CD14-positive monocyte (primary cell): ENCODE data around the gene SMTN. TPM values are rescaled to one million over a fixed set of nuclear protein-coding genes. Genes with fewer than 3 reads are reported as not detected.

Experiments
- DNase-seq, 3 donors: peaks; one replicate each; pipeline ENCODE4 v3.0.0-alpha.2; 2011 to 2022
- H2AFZ ChIP-seq: 2 replicates; pipeline ENCODE4 v1.6.0; 2012; ENCODE audit warnings: mild to moderate bottlenecking, low read depth, low read length, inconsistent platforms; ENCODE audit not compliant: insufficient read depth, poor library complexity, severe bottlenecking
- H3K27ac ChIP-seq, 2 donors: 1 replicate in 1 of 2; 2 replicates in 1 of 2; pipeline ENCODE4 v1.5.1; 2012 to 2013; ENCODE audit warnings: low read length in 2 of 2, control low read depth in 1 of 2, inconsistent platforms in 1 of 2, low read depth in 1 of 2, mild to moderate bottlenecking in 1 of 2
- H3K27me3 ChIP-seq, 2 donors: one replicate each; pipeline versions ENCODE4 v1.6.0 to v1.6.1; 2011 to 2013; ENCODE audit warnings: low read length in 2 of 2; ENCODE audit not compliant: control insufficient read depth in 2 of 2, insufficient read depth in 2 of 2
- H3K36me3 ChIP-seq, 2 donors: replicated peaks in 1 of 2; 1 replicate in 1 of 2; 2 replicates in 1 of 2; pipeline versions ENCODE4 v1.5.1 to v1.6.1; 2012 to 2013; ENCODE audit warnings: low read length in 2 of 2, control low read depth in 1 of 2, inconsistent platforms in 1 of 2, mild to moderate bottlenecking in 1 of 2; ENCODE audit not compliant: insufficient read depth in 2 of 2, control insufficient read depth in 1 of 2
- H3K4me1 ChIP-seq, 2 donors: 1 replicate in 1 of 2; 2 replicates in 1 of 2; pipeline versions ENCODE4 v1.5.1 to v1.6.1; 2012 to 2013; ENCODE audit warnings: low read length in 2 of 2, control low read depth in 1 of 2, inconsistent platforms in 1 of 2, mild to moderate bottlenecking in 1 of 2, moderate library complexity in 1 of 2; ENCODE audit not compliant: insufficient read depth in 2 of 2, control insufficient read depth in 1 of 2
- H3K4me2 ChIP-seq: replicated peaks from 2 replicates; pipeline ENCODE3; 2012; ENCODE audit warnings: low read length, moderate library complexity, mild to moderate bottlenecking; ENCODE audit not compliant: poor library complexity, severe bottlenecking; ENCODE audit errors: extremely low read depth
- H3K4me3 ChIP-seq, 3 experiments: fragments of 200-600 bp in 1 of 3; sonication (generic) in 1 of 3; replicated peaks in 1 of 3; 1 replicate in 2 of 3; 2 replicates in 1 of 3; pipeline ENCODE4 v1.5.1; 2011 to 2013; ENCODE audit warnings: low read length in 3 of 3, mild to moderate bottlenecking in 3 of 3, control low read depth in 2 of 3, low read depth in 2 of 3, inconsistent platforms in 1 of 3, moderate library complexity in 1 of 3
- H3K79me2 ChIP-seq: 2 replicates; pipeline ENCODE4 v1.6.0; 2012; ENCODE audit warnings: mild to moderate bottlenecking, control low read depth, inconsistent platforms, low read length, moderate library complexity; ENCODE audit not compliant: insufficient read depth
- H3K9ac ChIP-seq: 2 replicates; pipeline ENCODE4 v1.6.0; 2017; ENCODE audit warnings: low read length, mild to moderate bottlenecking; ENCODE audit not compliant: insufficient read depth, poor library complexity, severe bottlenecking
- H3K9me3 ChIP-seq, 2 donors: replicated peaks in 1 of 2; 1 replicate in 1 of 2; 2 replicates in 1 of 2; pipeline versions ENCODE4 v1.5.1 to v1.6.1; 2012 to 2013; ENCODE audit warnings: low read length in 2 of 2, control low read depth in 1 of 2; ENCODE audit not compliant: control insufficient read depth in 1 of 2, insufficient read depth in 1 of 2
- H4K20me1 ChIP-seq: 2 replicates; pipeline ENCODE4 v1.6.0; 2012; ENCODE audit warnings: mild to moderate bottlenecking, low read length, control low read depth, moderate library complexity; ENCODE audit not compliant: insufficient read depth
- H3K27ac Mint-ChIP-seq, 7 donors: one replicate each; pipeline ENCODE4 v1.8.0; 2020; ENCODE audit warnings: mild to moderate bottlenecking in 7 of 7, mixed read lengths in 7 of 7, moderate library complexity in 6 of 7, inconsistent platforms in 2 of 7
- H3K27me3 Mint-ChIP-seq, 3 donors: one replicate each; pipeline ENCODE4 v1.8.0; 2021 to 2022; ENCODE audit warnings: low read depth in 3 of 3, mild to moderate bottlenecking in 3 of 3, mixed read lengths in 3 of 3, moderate library complexity in 3 of 3, inconsistent platforms in 1 of 3
- H3K36me3 Mint-ChIP-seq, 2 donors: one replicate each; pipeline ENCODE4 v1.8.0; 2020; ENCODE audit warnings: mixed read lengths in 2 of 2, inconsistent platforms in 1 of 2, mild to moderate bottlenecking in 1 of 2
- H3K4me1 Mint-ChIP-seq: one replicate; pipeline ENCODE4 v1.8.0; 2020; ENCODE audit warnings: mild to moderate bottlenecking, mixed read lengths
- H3K4me3 Mint-ChIP-seq, 2 donors: one replicate each; pipeline ENCODE4 v1.8.0; 2020; ENCODE audit warnings: mild to moderate bottlenecking in 2 of 2, mixed read lengths in 2 of 2, moderate library complexity in 1 of 2
- H3K9me3 Mint-ChIP-seq, 7 donors: one replicate each; pipeline ENCODE4 v1.8.0; 2020 to 2022; ENCODE audit warnings: mixed read lengths in 7 of 7, mild to moderate bottlenecking in 6 of 7, moderate library complexity in 6 of 7, inconsistent platforms in 2 of 7
- WGBS: methylation state at CpG from one replicate; pipeline ENCODE4 v1.1.5; 2013; ENCODE audit warnings: missing lambda C conversion rate; ENCODE audit not compliant: insufficient coverage; 5-methylcytosine and 5-hydroxymethylcytosine counted together
- intact Hi-C, 2 donors: fragments of 100-400 bp; cut with micrococcal nuclease; formaldehyde crosslinking; loops; one replicate each; pipeline versions ENCODE4 v1.15.0 to v1.15.1; 2023
- polyA plus RNA-seq, 3 donors: library from polyadenylated mRNA; depleted of rRNA in 1 of 3; unstranded in 2 of 3; stranded (reverse) in 1 of 3; fragments of 300-500 nt in 2 of 3; fragments of >200 nt in 1 of 3; fragmentation: Illumina TruSeq in 2 of 3; gene quantifications; 1 replicate in 2 of 3; 2 replicates in 1 of 3; pipeline ENCODE4 v1.2.3, GENCODE V29; 2012 to 2021
- TF ChIP-seq, protein P1 (sequence below): fragments of 200-600 bp; IDR thresholded peaks from one replicate; pipeline ENCODE4 v1.8.0; 2022; ENCODE audit warnings: antibody characterized with exemption, mild to moderate bottlenecking

Gene SMTN
- polyA plus RNA-seq, 3 donors = 0.87 to 13.3 (median 0.88) TPM

DNA sequence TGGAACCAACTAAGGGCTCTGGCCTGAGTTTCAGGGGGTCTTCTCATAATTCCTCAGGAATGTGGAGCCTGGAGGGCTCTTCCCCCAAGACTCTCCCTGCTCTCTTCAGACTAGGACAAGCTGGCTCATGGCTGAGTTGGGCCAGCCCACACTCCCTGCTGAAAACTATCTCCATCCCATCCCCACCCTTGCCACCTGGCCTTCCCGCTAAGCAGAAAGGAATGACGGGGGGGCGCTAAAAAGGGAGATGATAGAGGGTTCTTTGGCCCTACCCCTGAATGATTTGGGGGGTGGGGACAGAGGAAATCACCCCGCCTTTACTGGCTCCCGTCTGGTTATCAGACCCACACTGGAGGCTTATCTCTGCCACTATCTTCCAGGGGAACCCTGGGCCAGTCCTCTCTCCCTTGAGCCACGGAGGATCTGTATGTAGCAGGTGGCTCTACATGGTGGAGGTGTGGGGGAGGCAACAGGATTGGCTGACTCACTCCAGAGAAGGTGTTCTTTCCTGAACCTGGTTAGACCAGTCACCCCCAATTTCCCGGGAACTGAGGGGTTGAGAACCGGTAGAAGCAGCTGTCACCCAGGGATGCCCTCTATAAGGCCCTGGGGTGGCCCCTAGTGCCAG is 5.7 kb downstream of the SMTN start:
- H3K4me3 ChIP-seq = no peak overlapping the region
- H3K36me3 Mint-ChIP-seq = peaks cover 4 to 22% of the 10 kb centered on the region in 2 donors
- TF ChIP-seq, protein P1, sequence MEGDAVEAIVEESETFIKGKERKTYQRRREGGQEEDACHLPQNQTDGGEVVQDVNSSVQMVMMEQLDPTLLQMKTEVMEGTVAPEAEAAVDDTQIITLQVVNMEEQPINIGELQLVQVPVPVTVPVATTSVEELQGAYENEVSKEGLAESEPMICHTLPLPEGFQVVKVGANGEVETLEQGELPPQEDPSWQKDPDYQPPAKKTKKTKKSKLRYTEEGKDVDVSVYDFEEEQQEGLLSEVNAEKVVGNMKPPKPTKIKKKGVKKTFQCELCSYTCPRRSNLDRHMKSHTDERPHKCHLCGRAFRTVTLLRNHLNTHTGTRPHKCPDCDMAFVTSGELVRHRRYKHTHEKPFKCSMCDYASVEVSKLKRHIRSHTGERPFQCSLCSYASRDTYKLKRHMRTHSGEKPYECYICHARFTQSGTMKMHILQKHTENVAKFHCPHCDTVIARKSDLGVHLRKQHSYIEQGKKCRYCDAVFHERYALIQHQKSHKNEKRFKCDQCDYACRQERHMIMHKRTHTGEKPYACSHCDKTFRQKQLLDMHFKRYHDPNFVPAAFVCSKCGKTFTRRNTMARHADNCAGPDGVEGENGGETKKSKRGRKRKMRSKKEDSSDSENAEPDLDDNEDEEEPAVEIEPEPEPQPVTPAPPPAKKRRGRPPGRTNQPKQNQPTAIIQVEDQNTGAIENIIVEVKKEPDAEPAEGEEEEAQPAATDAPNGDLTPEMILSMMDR = no peak
- H3K9me3 Mint-ChIP-seq = peaks cover 0 to 1% (median 0%) of the 10 kb centered on the region in 7 donors
- DNase-seq = no peak
- no peak overlapping the region for H3K4me2 ChIP-seq
- peaks cover 27 to 39% of the 10 kb centered on the region in 2 donors for H3K4me1 ChIP-seq
- no peak overlapping the region for H3K9ac ChIP-seq
- H4K20me1 ChIP-seq = no peaks in the 10 kb centered on the region
- no peak overlapping the region for H2AFZ ChIP-seq
- no peak overlapping the region for H3K27ac ChIP-seq
- H3K79me2 ChIP-seq = peaks cover 5% of the 10 kb centered on the region
- no peaks in the 10 kb centered on the region for H3K9me3 ChIP-seq
- H3K4me1 Mint-ChIP-seq = peaks cover 32% of the 10 kb centered on the region
- H3K36me3 ChIP-seq = peaks cover 8 to 23% of the 10 kb centered on the region in 2 donors
- H3K27me3 ChIP-seq = no peaks in the 10 kb centered on the region
- peak overlapping the region in 1 of 2 donors; percentile 31 for H3K4me3 Mint-ChIP-seq
- intact Hi-C loops = loop anchor here in 1 of 2 donors (5.0 kb wide), 2 partner anchors 140 to 185 kb away; no protein-coding TSS in a partner anchor
- H3K27me3 Mint-ChIP-seq = peaks cover 0 to 2% (median 2%) of the 10 kb centered on the region in 3 donors
- no peak overlapping the region for H3K27ac Mint-ChIP-seq
- WGBS = 100% methylated on average over 2 of the region's 8 CpGs

- no peak for DNase-seq
- peaks cover 0 to 2% (median 0%) of the 10 kb centered on the region in 3 donors for H3K27me3 Mint-ChIP-seq
- no peaks in the 10 kb centered on the region for H3K9me3 ChIP-seq
- peaks cover 23% of the 10 kb centered on the region for H3K4me1 Mint-ChIP-seq
- no peak overlapping the region for H2AFZ ChIP-seq
- H3K9ac ChIP-seq = no peak overlapping the region
- no peak overlapping the region for H3K4me2 ChIP-seq
- no peaks in the 10 kb centered on the region for H3K27me3 ChIP-seq
- H3K27ac ChIP-seq = no peak overlapping the region
- H3K36me3 ChIP-seq = peaks cover 13 to 28% of the 10 kb centered on the region in 2 donors
- H3K4me3 ChIP-seq = no peak overlapping the region
- no peaks in the 10 kb centered on the region for H3K79me2 ChIP-seq
- TF ChIP-seq, protein P1 = no peak
- WGBS = 98% methylated on average over 21 of the region's 21 CpGs
- peaks cover 17 to 29% of the 10 kb centered on the region in 2 donors for H3K4me1 ChIP-seq
- H4K20me1 ChIP-seq = no peaks in the 10 kb centered on the region
- H3K4me3 Mint-ChIP-seq = no peak overlapping the region
- peak overlapping the region in 1 of 7 donors; percentile 22 for H3K27ac Mint-ChIP-seq
- peaks cover 0 to 1% (median 0%) of the 10 kb centered on the region in 7 donors for H3K9me3 Mint-ChIP-seq
- intact Hi-C loops = loop anchor here in 1 of 2 donors (5.0 kb wide), 2 partner anchors 140 to 185 kb away; no protein-coding TSS in a partner anchor
- peaks cover 7 to 26% of the 10 kb centered on the region in 2 donors for H3K36me3 Mint-ChIP-seq
Measured at GRCh38 chr22:31087744-31088215, 6.7 kb downstream of the SMTN start.
